ENCODE measurements around the gene FBXL20. TPM values are rescaled to one million over a fixed set of nuclear protein-coding genes. Genes with fewer than 3 reads are reported as not detected.
"Not testable (repeated sequence)": the region's sequence is repeated elsewhere in the genome, so short reads cannot be mapped to it uniquely, and the experiment has no call there.

The FBXL20 gene
- total and polyA plus RNA-seq, 4 donors = 2.9 to 29.8 (median 13.1) TPM

- H3K36me3 ChIP-seq (ENCODE audit: control insufficient read depth in 1 of 2, insufficient read depth in 2 of 2, low read length in 1 of 2) = no peaks in the 10 kb centered on the region
- H3K4me1 ChIP-seq (ENCODE audit: control insufficient read depth in 1 of 2, insufficient read depth in 2 of 2, low read length in 2 of 2) = no peaks in the 10 kb centered on the region
- ATAC-seq (ENCODE audit: low FRiP score) (no peak), DNase-seq (no peak)
- 31 to 34% methylated on average over 4 of the region's 4 CpGs for whole genome bisulfite sequencing, 2 donors
- intact Hi-C loops (cut with DNase I) = loop anchor here in 1 of 2 donors (5.0 kb wide), 1 partner anchor 127 kb away; no protein-coding TSS in a partner anchor
- H3K4me3 ChIP-seq (ENCODE audit: low read length in 2 of 2) = peak overlapping the region in 1 of 2 donors; percentile 98
- no peaks in the 10 kb centered on the region for H3K27me3 ChIP-seq (ENCODE audit: control insufficient read depth in 1 of 2, insufficient read depth in 2 of 2, low read length in 1 of 2)
- H3K9me3 ChIP-seq (ENCODE audit: control insufficient read depth, low read length) = no peaks in the 10 kb centered on the region
- no peak overlapping the region for H3K27ac ChIP-seq (ENCODE audit: low read depth in 1 of 2, low read length in 2 of 2)
These were observed 1.6 kb downstream of the FBXL20 start for GRCh38 chr17:39399791-39400190.

GRCh38 chr17:39393736-39394135 lies 7.7 kb downstream of the FBXL20 start:
- Histone ChIP-seq H3K27ac (ENCODE audit: low read depth in 1 of 2, low read length in 2 of 2) (no peak overlapping the region), H3K9me3 (ENCODE audit: control insufficient read depth, low read length) (no peaks in the 10 kb centered on the region), H3K4me3 (ENCODE audit: low read length in 2 of 2) (no peak overlapping the region), H3K27me3 (ENCODE audit: control insufficient read depth in 1 of 2, insufficient read depth in 2 of 2, low read length in 1 of 2) (no peaks in the 10 kb centered on the region), H3K36me3 (ENCODE audit: control insufficient read depth in 1 of 2, insufficient read depth in 2 of 2, low read length in 1 of 2) (no peaks in the 10 kb centered on the region), H3K4me1 (ENCODE audit: control insufficient read depth in 1 of 2, insufficient read depth in 2 of 2, low read length in 2 of 2) (no peaks in the 10 kb centered on the region)
- ATAC-seq (ENCODE audit: low FRiP score) = no peak
- intact Hi-C loops (cut with DNase I) = no loop called here
- no peak for DNase-seq
- 3 to 7% methylated on average over 2 of the region's 2 CpGs for WGBS, 2 donors

- intact Hi-C loops (cut with DNase I) = no loop called here
- no peaks in the 10 kb centered on the region for H3K4me1 ChIP-seq (ENCODE audit: control insufficient read depth in 1 of 2, insufficient read depth in 2 of 2, low read length in 2 of 2)
- H3K36me3 ChIP-seq (ENCODE audit: control insufficient read depth in 1 of 2, insufficient read depth in 2 of 2, low read length in 1 of 2) = no peaks in the 10 kb centered on the region
- DNase-seq (no peak), ATAC-seq (ENCODE audit: low FRiP score) (no peak)
- H3K27me3 ChIP-seq (ENCODE audit: control insufficient read depth in 1 of 2, insufficient read depth in 2 of 2, low read length in 1 of 2) = no peaks in the 10 kb centered on the region
- 77 to 82% methylated on average over 5 of the region's 5 CpGs for WGBS, 2 donors
- no peak overlapping the region for H3K4me3 ChIP-seq (ENCODE audit: low read length in 2 of 2)
- no peaks in the 10 kb centered on the region for H3K9me3 ChIP-seq (ENCODE audit: control insufficient read depth, low read length)
- H3K27ac ChIP-seq (ENCODE audit: low read depth in 1 of 2, low read length in 2 of 2) = no peak overlapping the region
These were observed 10.0 kb downstream of the FBXL20 start for GRCh38 chr17:39391448-39391847.

- no peak for DNase-seq
- Histone ChIP-seq H3K4me1 (ENCODE audit: control insufficient read depth in 1 of 2, insufficient read depth in 2 of 2, low read length in 2 of 2) (no peaks in the 10 kb centered on the region), H3K36me3 (ENCODE audit: control insufficient read depth in 1 of 2, insufficient read depth in 2 of 2, low read length in 1 of 2) (peaks cover 0 to 1% of the 10 kb centered on the region in 2 donors), H3K27me3 (ENCODE audit: control insufficient read depth in 1 of 2, insufficient read depth in 2 of 2, low read length in 1 of 2) (no peaks in the 10 kb centered on the region), H3K27ac (ENCODE audit: low read depth in 1 of 2, low read length in 2 of 2) (no peak overlapping the region), H3K4me3 (ENCODE audit: low read length in 2 of 2) (no peak overlapping the region), H3K9me3 (ENCODE audit: control insufficient read depth, low read length) (no peaks in the 10 kb centered on the region)
- ATAC-seq (ENCODE audit: low FRiP score) = no peak
- WGBS, 2 donors = 95 to 99% methylated on average over 6 of the region's 6 CpGs
- intact Hi-C loops (cut with DNase I) = no loop called here
These were observed 16.4 kb downstream of the FBXL20 start for GRCh38 chr17:39385040-39385439.

GRCh38 chr17:39380144-39380543 lies 21.3 kb downstream of the FBXL20 start:
- Histone ChIP-seq H3K36me3 (ENCODE audit: control insufficient read depth in 1 of 2, insufficient read depth in 2 of 2, low read length in 1 of 2) (peaks cover 0 to 1% of the 10 kb centered on the region in 2 donors), H3K4me1 (ENCODE audit: control insufficient read depth in 1 of 2, insufficient read depth in 2 of 2, low read length in 2 of 2) (no peaks in the 10 kb centered on the region), H3K27ac (ENCODE audit: low read depth in 1 of 2, low read length in 2 of 2) (no peak overlapping the region), H3K27me3 (ENCODE audit: control insufficient read depth in 1 of 2, insufficient read depth in 2 of 2, low read length in 1 of 2) (no peaks in the 10 kb centered on the region), H3K9me3 (ENCODE audit: control insufficient read depth, low read length) (no peaks in the 10 kb centered on the region), H3K4me3 (ENCODE audit: low read length in 2 of 2) (no peak overlapping the region)
- ATAC-seq (ENCODE audit: low FRiP score) = no peak
- no peak for DNase-seq
- 84 to 92% methylated on average over 2 of the region's 2 CpGs for WGBS, 2 donors
- intact Hi-C loops (cut with DNase I) = no loop called here

- no peaks in the 10 kb centered on the region for H3K27me3 ChIP-seq (ENCODE audit: control insufficient read depth in 1 of 2, insufficient read depth in 2 of 2, low read length in 1 of 2)
- intact Hi-C loops (cut with DNase I) = no loop called here
- DNase-seq = no peak
- H3K36me3 ChIP-seq (ENCODE audit: control insufficient read depth in 1 of 2, insufficient read depth in 2 of 2, low read length in 1 of 2) = no peaks in the 10 kb centered on the region
- WGBS, 2 donors = 53 to 62% methylated on average over 2 of the region's 2 CpGs
- H3K27ac ChIP-seq (ENCODE audit: low read depth in 1 of 2, low read length in 2 of 2) = no peak overlapping the region
- no peaks in the 10 kb centered on the region for H3K9me3 ChIP-seq (ENCODE audit: control insufficient read depth, low read length)
- no peak overlapping the region for H3K4me3 ChIP-seq (ENCODE audit: low read length in 2 of 2)
- no peak for ATAC-seq (ENCODE audit: low FRiP score)
- no peaks in the 10 kb centered on the region for H3K4me1 ChIP-seq (ENCODE audit: control insufficient read depth in 1 of 2, insufficient read depth in 2 of 2, low read length in 2 of 2)
These were observed 25.0 kb downstream of the FBXL20 start for GRCh38 chr17:39376434-39376833.

- H3K27me3 ChIP-seq (ENCODE audit: control insufficient read depth in 1 of 2, insufficient read depth in 2 of 2, low read length in 1 of 2); H3K4me3 ChIP-seq (ENCODE audit: low read length in 2 of 2); H3K27ac ChIP-seq (ENCODE audit: low read depth in 1 of 2, low read length in 2 of 2); intact Hi-C loops (cut with DNase I); ATAC-seq (ENCODE audit: low FRiP score); H3K4me1 ChIP-seq (ENCODE audit: control insufficient read depth in 1 of 2, insufficient read depth in 2 of 2, low read length in 2 of 2); H3K36me3 ChIP-seq (ENCODE audit: control insufficient read depth in 1 of 2, insufficient read depth in 2 of 2, low read length in 1 of 2); H3K9me3 ChIP-seq (ENCODE audit: control insufficient read depth, low read length); DNase-seq: not testable (repeated sequence)
- WGBS, 2 donors = 97 to 100% methylated on average over 4 of the region's 4 CpGs
These were observed 33.6 kb downstream of the FBXL20 start for GRCh38 chr17:39367805-39368204.

- intact Hi-C loops (cut with DNase I) = no loop called here
These were observed 35.6 kb downstream of the FBXL20 start for GRCh38 chr17:39365872-39366271.

GRCh38 chr17:39365242-39365641 lies 36.2 kb downstream of the FBXL20 start:
- DNase-seq = no peak
- intact Hi-C loops (cut with DNase I) = no loop called here
- H3K4me1 ChIP-seq (ENCODE audit: control insufficient read depth in 1 of 2, insufficient read depth in 2 of 2, low read length in 2 of 2) = peaks cover 0 to 2% of the 10 kb centered on the region in 2 donors
- H3K36me3 ChIP-seq (ENCODE audit: control insufficient read depth in 1 of 2, insufficient read depth in 2 of 2, low read length in 1 of 2) = no peaks in the 10 kb centered on the region
- H3K27ac ChIP-seq (ENCODE audit: low read depth in 1 of 2, low read length in 2 of 2) = peak overlapping the region in 1 of 2 donors; percentile 18
- peak; percentile 78 for ATAC-seq (ENCODE audit: low FRiP score)
- no peaks in the 10 kb centered on the region for H3K27me3 ChIP-seq (ENCODE audit: control insufficient read depth in 1 of 2, insufficient read depth in 2 of 2, low read length in 1 of 2)
- WGBS, 2 donors = 1 to 3% methylated on average over 4 of the region's 4 CpGs
- peak overlapping the region; percentile 31 to 39 for H3K4me3 ChIP-seq (ENCODE audit: low read length in 2 of 2)
- no peaks in the 10 kb centered on the region for H3K9me3 ChIP-seq (ENCODE audit: control insufficient read depth, low read length)

More at GRCh38 chr17:39365872-39366271, 35.6 kb downstream of the FBXL20 start:
- peak overlapping the region in 1 of 2 donors; percentile 18 for H3K27ac ChIP-seq (ENCODE audit: low read depth in 1 of 2, low read length in 2 of 2)
- H3K4me1 ChIP-seq (ENCODE audit: control insufficient read depth in 1 of 2, insufficient read depth in 2 of 2, low read length in 2 of 2) = peaks cover 0 to 2% of the 10 kb centered on the region in 2 donors
- H3K4me3 ChIP-seq (ENCODE audit: low read length in 2 of 2) = peak overlapping the region in 1 of 2 donors; percentile 39
- 40% methylated on average over 5 of the region's 5 CpGs for WGBS, 2 donors
- no peaks in the 10 kb centered on the region for H3K9me3 ChIP-seq (ENCODE audit: control insufficient read depth, low read length)
- H3K36me3 ChIP-seq (ENCODE audit: control insufficient read depth in 1 of 2, insufficient read depth in 2 of 2, low read length in 1 of 2) = no peaks in the 10 kb centered on the region
- DNase-seq (no peak), ATAC-seq (ENCODE audit: low FRiP score) (no peak)
- H3K27me3 ChIP-seq (ENCODE audit: control insufficient read depth in 1 of 2, insufficient read depth in 2 of 2, low read length in 1 of 2) = no peaks in the 10 kb centered on the region

Data from aorta (tissue), 5 donors.